Neural cell (in vitro differentiated cells): ENCODE measurements around the gene SLC18A3. TPM values are rescaled to one million over a fixed set of nuclear protein-coding genes. Genes with fewer than 3 reads are reported as not detected.

Experiments used
- H2AFZ ChIP-seq: fragments of 200-600, 300-800 bp; sonication (generic), shearing (Covaris generic); 2 replicates; pipeline ENCODE4 v1.6.0; 2014; ENCODE audit warnings: low read depth, mild to moderate bottlenecking, antibody characterized with exemption, low read length, moderate library complexity
- H3F3A ChIP-seq: fragments of 200-600 bp; shearing (Covaris generic); 2 replicates; pipeline ENCODE4 v1.6.1; 2016; ENCODE audit warnings: mild to moderate bottlenecking, moderate library complexity, mixed read lengths, antibody characterized with exemption, low read length; ENCODE audit not compliant: insufficient read depth, poor library complexity, severe bottlenecking
- H3K27ac ChIP-seq: fragments of 200-600, 300-800 bp; sonication (generic), shearing (Covaris generic); 2 replicates; pipeline ENCODE4 v1.5.1; 2014; ENCODE audit warnings: mild to moderate bottlenecking, low read length, moderate library complexity
- H3K27me3 ChIP-seq: fragments of 300-800, 200-600 bp; sonication (generic), shearing (Covaris generic); 2 replicates; pipeline ENCODE4 v1.6.0; 2014; ENCODE audit warnings: mild to moderate bottlenecking, low read depth, low read length, moderate library complexity; ENCODE audit not compliant: insufficient read depth
- H3K36me3 ChIP-seq: fragments of 300-800, 200-600 bp; sonication (generic), shearing (Covaris generic); 2 replicates; pipeline ENCODE4 v1.5.1; 2014; ENCODE audit warnings: mild to moderate bottlenecking, antibody characterized with exemption, low read length, moderate library complexity; ENCODE audit not compliant: insufficient read depth
- H3K4me2 ChIP-seq: fragments of 300-800, 200-600 bp; sonication (generic), shearing (Covaris generic); 2 replicates; pipeline ENCODE4 v1.6.0; 2014; ENCODE audit warnings: mild to moderate bottlenecking, low read length
- H3K4me3 ChIP-seq: fragments of 300-800, 200-600 bp; sonication (generic), shearing (Covaris generic); 2 replicates; pipeline ENCODE4 v1.5.1; 2014; ENCODE audit warnings: mild to moderate bottlenecking, low read length, moderate library complexity
- H3K79me2 ChIP-seq: fragments of 200-600 bp; shearing (Covaris generic); replicated peaks from 2 replicates; pipeline ENCODE4 v1.6.0; 2014; ENCODE audit warnings: mild to moderate bottlenecking, low read length, moderate library complexity; ENCODE audit not compliant: insufficient read depth
- H3K9ac ChIP-seq: fragments of 300-800, 200-600 bp; sonication (generic), shearing (Covaris generic); 2 replicates; pipeline ENCODE4 v1.6.1; 2016; ENCODE audit warnings: mild to moderate bottlenecking, low read length, mixed read lengths
- H3K9me2 ChIP-seq: fragments of 200-600 bp; shearing (Covaris generic); 2 replicates; pipeline ENCODE4 v1.6.1; 2016; ENCODE audit warnings: mild to moderate bottlenecking, low read length, mixed read lengths; ENCODE audit not compliant: insufficient read depth
- H3K9me3 ChIP-seq: fragments of 200-600, 300-800 bp; sonication (generic), shearing (Covaris generic); 2 replicates; pipeline ENCODE4 v1.6.1; 2016; ENCODE audit warnings: mild to moderate bottlenecking, mixed run types, low read length, moderate library complexity, mixed read lengths
- H4K20me1 ChIP-seq: fragments of 200-600 bp; shearing (Covaris generic); 2 replicates; pipeline ENCODE4 v1.6.1; 2016; ENCODE audit warnings: mild to moderate bottlenecking, mixed run types; ENCODE audit not compliant: insufficient read depth
- CTCF ChIP-seq: fragments of 450-650 bp; IDR thresholded peaks from 2 replicates; pipeline ENCODE4 v1.5.1; 2014; ENCODE audit warnings: antibody characterized with exemption, mild to moderate bottlenecking, moderate library complexity; ENCODE audit not compliant: poor library complexity, severe bottlenecking
- EP300 ChIP-seq: fragments of 450-650 bp; conservative IDR thresholded peaks from 2 replicates; pipeline ENCODE4 v1.6.1; 2014; ENCODE audit warnings: antibody characterized with exemption, mild to moderate bottlenecking, moderate library complexity; ENCODE audit not compliant: poor library complexity, severe bottlenecking
- EZH2 ChIP-seq: fragments of 200-600, 300-800 bp; shearing (Covaris generic), sonication (generic); IDR thresholded peaks from 2 replicates; pipeline ENCODE4 v1.6.1; 2014; ENCODE audit warnings: antibody characterized with exemption, low read length, borderline replicate concordance, mild to moderate bottlenecking; ENCODE audit not compliant: insufficient read depth, poor library complexity, severe bottlenecking
- MXI1 ChIP-seq: fragments of 450-650 bp; conservative IDR thresholded peaks from 2 replicates; pipeline ENCODE4 v1.6.1; 2014; ENCODE audit warnings: antibody characterized with exemption, mild to moderate bottlenecking; ENCODE audit not compliant: poor library complexity, severe bottlenecking
- POLR2AphosphoS5 ChIP-seq: IDR thresholded peaks from 2 replicates; pipeline ENCODE4 v1.6.1; 2012
- RAD21 ChIP-seq: fragments of 450-650 bp; conservative IDR thresholded peaks from 2 replicates; pipeline ENCODE4 v1.6.1; 2014; ENCODE audit warnings: antibody characterized with exemption, mild to moderate bottlenecking, moderate library complexity
- REST ChIP-seq: IDR thresholded peaks from 2 replicates; pipeline ENCODE4 v1.6.1; 2012; ENCODE audit warnings: borderline replicate concordance
- SMC3 ChIP-seq: fragments of 450-650 bp; conservative IDR thresholded peaks from 2 replicates; pipeline ENCODE4 v1.6.1; 2014; ENCODE audit warnings: antibody characterized with exemption, mild to moderate bottlenecking, moderate library complexity; ENCODE audit not compliant: poor library complexity
- TAF1 ChIP-seq: IDR thresholded peaks from 2 replicates; pipeline ENCODE4 v1.6.1; 2012; ENCODE audit warnings: low read depth
- polyA plus RNA-seq: library from polyadenylated mRNA; depleted of rRNA; stranded (reverse); fragments of >200 nt; gene quantifications from 2 replicates; pipeline ENCODE4 v1.2.3, GENCODE V29; 2014

The SLC18A3 gene
- polyA plus RNA-seq, 1 donor from 2014 or later: not detected

- Histone ChIP-seq H2AFZ (no peak overlapping the region), H3K9me2 (no peaks in the 10 kb centered on the region), H4K20me1 (no peaks in the 10 kb centered on the region), H3K9me3 (no peaks in the 10 kb centered on the region), H3K9ac (no peak overlapping the region), H3K4me2 (no peak overlapping the region), H3F3A (no peaks in the 10 kb centered on the region), H3K27me3 (no peaks in the 10 kb centered on the region), H3K79me2 (no peaks in the 10 kb centered on the region), H3K4me3 (no peak overlapping the region), H3K27ac (no peak overlapping the region), H3K36me3 (no peaks in the 10 kb centered on the region)
- no peak for TF ChIP-seq TAF1
These were observed 46.9 kb downstream of the SLC18A3 start for GRCh38 chr10:49656845-49657493.

- Histone ChIP-seq H3K9me3 (no peaks in the 10 kb centered on the region), H3K36me3 (no peaks in the 10 kb centered on the region), H3K4me3 (no peak overlapping the region), H3K79me2 (no peaks in the 10 kb centered on the region), H3K27ac (no peak overlapping the region), H3K27me3 (no peaks in the 10 kb centered on the region), H2AFZ (no peak overlapping the region), H3F3A (no peaks in the 10 kb centered on the region), H4K20me1 (no peaks in the 10 kb centered on the region), H3K9ac (no peak overlapping the region), H3K4me2 (no peak overlapping the region), H3K9me2 (no peaks in the 10 kb centered on the region)
- TF ChIP-seq CTCF (no peak), RAD21 (no peak), EP300 (no peak), TAF1 (no peak), MXI1 (no peak), EZH2 (no peak), POLR2AphosphoS5 (no peak), REST (no peak), SMC3 (no peak)
These were observed 47.5 kb downstream of the SLC18A3 start for GRCh38 chr10:49657606-49658005.
